ENCODE measurements around the gene DBF4B. TPM values are rescaled to one million over a fixed set of nuclear protein-coding genes. Genes with fewer than 3 reads are reported as not detected.
"Not testable (repeated sequence)": the region's sequence is repeated elsewhere in the genome, so short reads cannot be mapped to it uniquely, and the experiment has no call there.

The DBF4B gene
- total RNA-seq, 1 donor from 2014 or later = 12.2 TPM

GRCh38 chr17:44673893-44674292, 34.6 kb upstream of the DBF4B start:
- no peak for TF ChIP-seq CTCF (conservative IDR thresholded peaks at IDR 0.05; ENCODE audit: low read depth, low read length)
- no peak overlapping the region for H3K4me3 ChIP-seq (ENCODE audit: low read depth, low read length)
- no peak for DNase-seq (ENCODE audit: low read depth)

GRCh38 chr17:44677136-44677535, 31.3 kb upstream of the DBF4B start:
- H3K4me3 ChIP-seq (ENCODE audit: low read depth, low read length) = no peak overlapping the region
- no peak for TF ChIP-seq CTCF (conservative IDR thresholded peaks at IDR 0.05; ENCODE audit: low read depth, low read length)
- no peak for DNase-seq (ENCODE audit: low read depth)

- not testable (repeated sequence) for H3K4me3 ChIP-seq (ENCODE audit: low read depth, low read length); DNase-seq (ENCODE audit: low read depth)
Observed at GRCh38 chr17:44683303-44683702, 25.2 kb upstream of the DBF4B start.

- no peak for DNase-seq (ENCODE audit: low read depth)
- TF ChIP-seq CTCF (conservative IDR thresholded peaks at IDR 0.05; ENCODE audit: low read depth, low read length) = no peak
- no peak overlapping the region for H3K4me3 ChIP-seq (ENCODE audit: low read depth, low read length)
Observed at GRCh38 chr17:44687756-44688155, 20.7 kb upstream of the DBF4B start.

- no peak for TF ChIP-seq CTCF (conservative IDR thresholded peaks at IDR 0.05; ENCODE audit: low read depth, low read length)
- H3K4me3 ChIP-seq (ENCODE audit: low read depth, low read length) = no peak overlapping the region
- no peak for DNase-seq (ENCODE audit: low read depth)
Observed at GRCh38 chr17:44688200-44688599, 20.3 kb upstream of the DBF4B start.

- no peak for TF ChIP-seq CTCF (conservative IDR thresholded peaks at IDR 0.05; ENCODE audit: low read depth, low read length)
- peak overlapping the region; percentile 94 for H3K4me3 ChIP-seq (ENCODE audit: low read depth, low read length)
- DNase-seq (ENCODE audit: low read depth) = no peak
Observed at GRCh38 chr17:44688675-44689476, 19.6 kb upstream of the DBF4B start.

- peak within 1 kb of the TSS; percentile 94 for H3K4me3 ChIP-seq (ENCODE audit: low read depth, low read length)
- no peak for TF ChIP-seq CTCF (conservative IDR thresholded peaks at IDR 0.05; ENCODE audit: low read depth, low read length)
- peak; percentile 45 for DNase-seq (ENCODE audit: low read depth)
Observed at GRCh38 chr17:44689477-44690217, 18.8 kb upstream of the DBF4B start, which contains the start of gene CCDC43. Gene CCDC43 (minus strand): TSS chr17:44689776. CDS start chr17:44689753, 23 bp downstream.

Data from epithelial cell of proximal tubule (primary cell).